Measurements from ENCODE around the gene CNTFR. TPM values are rescaled to one million over a fixed set of nuclear protein-coding genes. Genes with fewer than 3 reads are reported as not detected.

CNTFR gene
- total and polyA plus RNA-seq, 4 donors = 0.75 to 3.3 (median 2.0) TPM

DNA sequence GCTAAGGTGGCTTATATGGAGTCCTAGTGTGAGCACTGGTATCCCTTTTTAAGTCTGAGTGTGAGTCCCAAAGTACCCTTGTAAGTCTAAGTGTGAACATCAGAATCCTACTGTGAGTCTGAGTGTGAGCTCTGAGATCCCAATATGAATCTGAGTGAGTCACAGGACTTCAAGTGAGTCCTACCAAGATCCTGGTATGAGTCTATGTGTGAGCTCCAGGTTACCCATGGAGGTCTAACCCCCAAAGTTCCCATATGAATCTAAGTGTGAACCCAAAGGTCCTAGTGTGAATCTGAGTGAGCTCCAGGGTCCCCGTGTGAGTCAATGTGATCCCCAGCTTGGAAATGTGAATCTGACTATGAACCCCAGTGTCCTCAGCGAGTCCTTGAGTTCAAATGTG lies 2.3 kb downstream of the CNTFR start:
- H3K27me3 ChIP-seq (ENCODE audit: control insufficient read depth in 4 of 4, insufficient read depth in 4 of 4, low read length in 3 of 4) = peaks cover 0 to 2% (median 0%) of the 10 kb centered on the region in 4 donors
- H3K27ac ChIP-seq (ENCODE audit: low read depth in 1 of 2, low read length in 2 of 2) = no peak overlapping the region
- H3K9ac ChIP-seq (ENCODE audit: low read depth in 1 of 2, low read length in 2 of 2) = no peak overlapping the region
- H3K4me1 ChIP-seq (ENCODE audit: control insufficient read depth in 4 of 4, insufficient read depth in 4 of 4, low read length in 3 of 4) = peaks cover 13 to 51% (median 30%) of the 10 kb centered on the region in 4 donors
- H3K9me3 ChIP-seq (ENCODE audit: control insufficient read depth in 4 of 4, low read length in 3 of 4) = no peaks in the 10 kb centered on the region
- no peaks in the 10 kb centered on the region for H3K36me3 ChIP-seq (ENCODE audit: control insufficient read depth in 4 of 4, insufficient read depth in 3 of 4, low read depth in 1 of 4, low read length in 3 of 4)
- 69% methylated on average over 2 of the region's 2 CpGs for WGBS
- no peak overlapping the region for H3K4me3 ChIP-seq (ENCODE audit: low read depth in 1 of 3, low read length in 3 of 3)
- no peak for TF ChIP-seq FOXA2 (IDR thresholded peaks at IDR 0.05)
- no peak for TF ChIP-seq EGR1 (IDR thresholded peaks at IDR 0.05; ENCODE audit: low read depth in 2 of 2)
- TF ChIP-seq SP1 (IDR thresholded peaks at IDR 0.05) = no peak
- no peak for TF ChIP-seq FOXA1 (IDR thresholded peaks at IDR 0.05)
- TF ChIP-seq HNF4G (IDR thresholded peaks at IDR 0.05) = no peak
- TF ChIP-seq, protein P1, sequence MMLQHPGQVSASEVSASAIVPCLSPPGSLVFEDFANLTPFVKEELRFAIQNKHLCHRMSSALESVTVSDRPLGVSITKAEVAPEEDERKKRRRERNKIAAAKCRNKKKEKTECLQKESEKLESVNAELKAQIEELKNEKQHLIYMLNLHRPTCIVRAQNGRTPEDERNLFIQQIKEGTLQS (IDR thresholded peaks at IDR 0.05) = no peak
- TF ChIP-seq HNF4A (conservative IDR thresholded peaks at IDR 0.05) = no peak
- TF ChIP-seq NR2F2 (IDR thresholded peaks at IDR 0.05) = no peak
- TF ChIP-seq, protein P2, sequence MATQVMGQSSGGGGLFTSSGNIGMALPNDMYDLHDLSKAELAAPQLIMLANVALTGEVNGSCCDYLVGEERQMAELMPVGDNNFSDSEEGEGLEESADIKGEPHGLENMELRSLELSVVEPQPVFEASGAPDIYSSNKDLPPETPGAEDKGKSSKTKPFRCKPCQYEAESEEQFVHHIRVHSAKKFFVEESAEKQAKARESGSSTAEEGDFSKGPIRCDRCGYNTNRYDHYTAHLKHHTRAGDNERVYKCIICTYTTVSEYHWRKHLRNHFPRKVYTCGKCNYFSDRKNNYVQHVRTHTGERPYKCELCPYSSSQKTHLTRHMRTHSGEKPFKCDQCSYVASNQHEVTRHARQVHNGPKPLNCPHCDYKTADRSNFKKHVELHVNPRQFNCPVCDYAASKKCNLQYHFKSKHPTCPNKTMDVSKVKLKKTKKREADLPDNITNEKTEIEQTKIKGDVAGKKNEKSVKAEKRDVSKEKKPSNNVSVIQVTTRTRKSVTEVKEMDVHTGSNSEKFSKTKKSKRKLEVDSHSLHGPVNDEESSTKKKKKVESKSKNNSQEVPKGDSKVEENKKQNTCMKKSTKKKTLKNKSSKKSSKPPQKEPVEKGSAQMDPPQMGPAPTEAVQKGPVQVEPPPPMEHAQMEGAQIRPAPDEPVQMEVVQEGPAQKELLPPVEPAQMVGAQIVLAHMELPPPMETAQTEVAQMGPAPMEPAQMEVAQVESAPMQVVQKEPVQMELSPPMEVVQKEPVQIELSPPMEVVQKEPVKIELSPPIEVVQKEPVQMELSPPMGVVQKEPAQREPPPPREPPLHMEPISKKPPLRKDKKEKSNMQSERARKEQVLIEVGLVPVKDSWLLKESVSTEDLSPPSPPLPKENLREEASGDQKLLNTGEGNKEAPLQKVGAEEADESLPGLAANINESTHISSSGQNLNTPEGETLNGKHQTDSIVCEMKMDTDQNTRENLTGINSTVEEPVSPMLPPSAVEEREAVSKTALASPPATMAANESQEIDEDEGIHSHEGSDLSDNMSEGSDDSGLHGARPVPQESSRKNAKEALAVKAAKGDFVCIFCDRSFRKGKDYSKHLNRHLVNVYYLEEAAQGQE (IDR thresholded peaks at IDR 0.05) = no peak
- TF ChIP-seq, protein P3, sequence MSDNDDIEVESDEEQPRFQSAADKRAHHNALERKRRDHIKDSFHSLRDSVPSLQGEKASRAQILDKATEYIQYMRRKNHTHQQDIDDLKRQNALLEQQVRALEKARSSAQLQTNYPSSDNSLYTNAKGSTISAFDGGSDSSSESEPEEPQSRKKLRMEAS (IDR thresholded peaks at IDR 0.05) = no peak
- no peak for TF ChIP-seq JUND (IDR thresholded peaks at IDR 0.05)
- no peak for TF ChIP-seq RAD21 (IDR thresholded peaks at IDR 0.05)
- no peak for TF ChIP-seq GABPA (IDR thresholded peaks at IDR 0.05 in 1 of 2, conservative IDR thresholded peaks at IDR 0.05 in 1 of 2)
- no peak for TF ChIP-seq TAF1 (conservative IDR thresholded peaks at IDR 0.05)
- TF ChIP-seq, protein P4, sequence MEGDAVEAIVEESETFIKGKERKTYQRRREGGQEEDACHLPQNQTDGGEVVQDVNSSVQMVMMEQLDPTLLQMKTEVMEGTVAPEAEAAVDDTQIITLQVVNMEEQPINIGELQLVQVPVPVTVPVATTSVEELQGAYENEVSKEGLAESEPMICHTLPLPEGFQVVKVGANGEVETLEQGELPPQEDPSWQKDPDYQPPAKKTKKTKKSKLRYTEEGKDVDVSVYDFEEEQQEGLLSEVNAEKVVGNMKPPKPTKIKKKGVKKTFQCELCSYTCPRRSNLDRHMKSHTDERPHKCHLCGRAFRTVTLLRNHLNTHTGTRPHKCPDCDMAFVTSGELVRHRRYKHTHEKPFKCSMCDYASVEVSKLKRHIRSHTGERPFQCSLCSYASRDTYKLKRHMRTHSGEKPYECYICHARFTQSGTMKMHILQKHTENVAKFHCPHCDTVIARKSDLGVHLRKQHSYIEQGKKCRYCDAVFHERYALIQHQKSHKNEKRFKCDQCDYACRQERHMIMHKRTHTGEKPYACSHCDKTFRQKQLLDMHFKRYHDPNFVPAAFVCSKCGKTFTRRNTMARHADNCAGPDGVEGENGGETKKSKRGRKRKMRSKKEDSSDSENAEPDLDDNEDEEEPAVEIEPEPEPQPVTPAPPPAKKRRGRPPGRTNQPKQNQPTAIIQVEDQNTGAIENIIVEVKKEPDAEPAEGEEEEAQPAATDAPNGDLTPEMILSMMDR (IDR thresholded peaks at IDR 0.05; ENCODE audit: low read depth, low read length, missing input control) = no peak
- TF ChIP-seq, protein P5, sequence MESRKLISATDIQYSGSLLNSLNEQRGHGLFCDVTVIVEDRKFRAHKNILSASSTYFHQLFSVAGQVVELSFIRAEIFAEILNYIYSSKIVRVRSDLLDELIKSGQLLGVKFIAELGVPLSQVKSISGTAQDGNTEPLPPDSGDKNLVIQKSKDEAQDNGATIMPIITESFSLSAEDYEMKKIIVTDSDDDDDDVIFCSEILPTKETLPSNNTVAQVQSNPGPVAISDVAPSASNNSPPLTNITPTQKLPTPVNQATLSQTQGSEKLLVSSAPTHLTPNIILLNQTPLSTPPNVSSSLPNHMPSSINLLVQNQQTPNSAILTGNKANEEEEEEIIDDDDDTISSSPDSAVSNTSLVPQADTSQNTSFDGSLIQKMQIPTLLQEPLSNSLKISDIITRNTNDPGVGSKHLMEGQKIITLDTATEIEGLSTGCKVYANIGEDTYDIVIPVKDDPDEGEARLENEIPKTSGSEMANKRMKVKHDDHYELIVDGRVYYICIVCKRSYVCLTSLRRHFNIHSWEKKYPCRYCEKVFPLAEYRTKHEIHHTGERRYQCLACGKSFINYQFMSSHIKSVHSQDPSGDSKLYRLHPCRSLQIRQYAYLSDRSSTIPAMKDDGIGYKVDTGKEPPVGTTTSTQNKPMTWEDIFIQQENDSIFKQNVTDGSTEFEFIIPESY (IDR thresholded peaks at IDR 0.05) = no peak
- no peak for TF ChIP-seq RXRA (IDR thresholded peaks at IDR 0.05)
- TF ChIP-seq YY1 (IDR thresholded peaks at IDR 0.05) = no peak
- DNase-seq (ENCODE audit: low spot score) = no peak

Measured in liver (tissue), 9 donors.